GM12874 (cell line): ENCODE data around the gene TFRC.

Source experiments
- CTCF ChIP-seq: IDR thresholded peaks from 2 replicates; pipeline ENCODE4 v1.5.1; 2011; ENCODE audit warnings: low read depth, mild to moderate bottlenecking, control low read depth, low read length, moderate library complexity; ENCODE audit not compliant: insufficient read depth

Gene TFRC

GRCh38 chr3:196008929-196009328 is 73.0 kb downstream of the TFRC start:
- no peak for TF ChIP-seq CTCF

- TF ChIP-seq CTCF = no peak
Observed at GRCh38 chr3:196008387-196008786, 73.5 kb downstream of the TFRC start.

GRCh38 chr3:196007744-196008335 is 74.0 kb downstream of the TFRC start:
- no peak for TF ChIP-seq CTCF

- TF ChIP-seq CTCF = no peak
Observed at GRCh38 chr3:196003611-196004010, 78.3 kb downstream of the TFRC start.

GRCh38 chr3:195999896-196000295 is 82.0 kb downstream of the TFRC start:
- TF ChIP-seq CTCF = no peak
